ENCODE measurements around the gene PDXDC1. TPM values are rescaled to one million over a fixed set of nuclear protein-coding genes. Genes with fewer than 3 reads are reported as not detected.
"Not testable (repeated sequence)": the region's sequence is repeated elsewhere in the genome, so short reads cannot be mapped to it uniquely, and the experiment has no call there.

The PDXDC1 gene
- total RNA-seq, 1 experiment from 2014 or later, result 58.4 TPM

GRCh38 chr16:14998300-14998699 lies 23.5 kb downstream of the PDXDC1 start:
- H3K4me1 ChIP-seq (ENCODE audit: low read length); DNase-seq; H3K4me2 ChIP-seq (ENCODE audit: low read depth, low read length, poor library complexity, severe bottlenecking); H2AFZ ChIP-seq (ENCODE audit: low read length); H3K9me3 ChIP-seq (ENCODE audit: low read length); H3K36me3 ChIP-seq (ENCODE audit: insufficient read depth, low read length); H3K27me3 ChIP-seq (ENCODE audit: low read length); H4K20me1 ChIP-seq (ENCODE audit: insufficient read depth, low read depth, low read length); H3K27ac ChIP-seq (ENCODE audit: low read length); H3K9me2 ChIP-seq (replicated peaks; ENCODE audit: insufficient read depth, low read length); H3K4me3 ChIP-seq (ENCODE audit: low read length); H3K9ac ChIP-seq (ENCODE audit: low read length): not testable (repeated sequence)
- peaks cover 33% of the 10 kb centered on the region for H3K79me2 ChIP-seq (ENCODE audit: low read length)

GRCh38 chr16:14999845-15000244 lies 25.0 kb downstream of the PDXDC1 start:
- not testable (repeated sequence) for H3K9me3 ChIP-seq (ENCODE audit: low read length); H3K27ac ChIP-seq (ENCODE audit: low read length); H3K4me1 ChIP-seq (ENCODE audit: low read length); H3K4me2 ChIP-seq (ENCODE audit: low read depth, low read length, poor library complexity, severe bottlenecking); H2AFZ ChIP-seq (ENCODE audit: low read length); DNase-seq; H3K27me3 ChIP-seq (ENCODE audit: low read length); H3K9me2 ChIP-seq (replicated peaks; ENCODE audit: insufficient read depth, low read length); H3K9ac ChIP-seq (ENCODE audit: low read length); H3K4me3 ChIP-seq (ENCODE audit: low read length); H3K36me3 ChIP-seq (ENCODE audit: insufficient read depth, low read length); H4K20me1 ChIP-seq (ENCODE audit: insufficient read depth, low read depth, low read length)
- H3K79me2 ChIP-seq (ENCODE audit: low read length), result peaks cover 26% of the 10 kb centered on the region

- not testable (repeated sequence) for H3K4me3 ChIP-seq (ENCODE audit: low read length); H4K20me1 ChIP-seq (ENCODE audit: insufficient read depth, low read depth, low read length); H3K9ac ChIP-seq (ENCODE audit: low read length); H3K9me2 ChIP-seq (replicated peaks; ENCODE audit: insufficient read depth, low read length); H3K27ac ChIP-seq (ENCODE audit: low read length); H3K27me3 ChIP-seq (ENCODE audit: low read length); H2AFZ ChIP-seq (ENCODE audit: low read length); H3K9me3 ChIP-seq (ENCODE audit: low read length); DNase-seq; H3K4me2 ChIP-seq (ENCODE audit: low read depth, low read length, poor library complexity, severe bottlenecking); H3K79me2 ChIP-seq (ENCODE audit: low read length)
- peaks cover 19% of the 10 kb centered on the region; the same call in 1 of the 2 replicates for H3K36me3 ChIP-seq (ENCODE audit: insufficient read depth, low read length)
- peaks cover 11% of the 10 kb centered on the region for H3K4me1 ChIP-seq (ENCODE audit: low read length)
These were observed 27.6 kb downstream of the PDXDC1 start for GRCh38 chr16:15002448-15002847.

DNA sequence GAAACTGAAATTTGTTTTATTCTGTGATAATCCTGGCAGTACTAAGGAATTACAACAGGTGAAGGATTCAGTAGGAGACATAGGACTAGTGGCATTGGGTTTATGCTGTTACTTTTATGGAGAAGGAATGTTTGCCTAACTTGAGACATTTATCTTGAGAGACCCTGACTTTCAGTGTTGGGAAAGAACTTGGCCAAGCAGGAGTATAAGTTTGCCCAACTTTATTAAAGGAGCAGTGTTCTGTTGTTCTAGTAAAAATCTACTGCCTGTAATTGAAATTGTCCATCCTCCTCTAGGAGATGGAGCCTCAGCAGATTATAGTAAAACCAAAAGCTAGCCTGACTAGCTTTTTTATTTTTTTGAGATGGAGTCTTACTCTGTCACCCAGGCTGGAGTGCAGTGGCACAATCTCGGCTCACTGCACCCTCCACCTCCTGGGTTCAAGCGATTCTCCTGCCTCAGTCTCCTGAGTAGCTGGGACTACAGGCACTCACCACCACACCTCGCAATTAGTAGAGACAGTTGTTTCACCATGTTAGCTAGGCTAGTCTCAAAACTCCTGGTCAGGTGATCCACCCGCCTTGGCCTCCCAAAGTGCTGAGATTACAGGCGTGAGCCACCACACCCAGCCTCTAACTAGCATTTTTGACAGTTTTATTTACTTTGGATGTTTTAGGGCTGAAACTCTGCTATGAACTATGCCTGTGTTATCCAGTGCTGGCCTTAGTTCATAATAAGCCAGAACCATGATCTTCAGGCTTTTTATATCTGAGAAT lies 30.7 kb downstream of the PDXDC1 start:
- peaks cover 27% of the 10 kb centered on the region for H3K4me1 ChIP-seq (ENCODE audit: low read length)
- H3K9me2 ChIP-seq (replicated peaks; ENCODE audit: insufficient read depth, low read length); H3K4me3 ChIP-seq (ENCODE audit: low read length); H3K27me3 ChIP-seq (ENCODE audit: low read length); H3K27ac ChIP-seq (ENCODE audit: low read length); H2AFZ ChIP-seq (ENCODE audit: low read length); H3K9ac ChIP-seq (ENCODE audit: low read length); H4K20me1 ChIP-seq (ENCODE audit: insufficient read depth, low read depth, low read length); H3K4me2 ChIP-seq (ENCODE audit: low read depth, low read length, poor library complexity, severe bottlenecking); H3K9me3 ChIP-seq (ENCODE audit: low read length); DNase-seq: not testable (repeated sequence)
- H3K79me2 ChIP-seq (ENCODE audit: low read length), result peaks cover 23% of the 10 kb centered on the region
- H3K36me3 ChIP-seq (ENCODE audit: insufficient read depth, low read length), result peaks cover 27% of the 10 kb centered on the region

DNA sequence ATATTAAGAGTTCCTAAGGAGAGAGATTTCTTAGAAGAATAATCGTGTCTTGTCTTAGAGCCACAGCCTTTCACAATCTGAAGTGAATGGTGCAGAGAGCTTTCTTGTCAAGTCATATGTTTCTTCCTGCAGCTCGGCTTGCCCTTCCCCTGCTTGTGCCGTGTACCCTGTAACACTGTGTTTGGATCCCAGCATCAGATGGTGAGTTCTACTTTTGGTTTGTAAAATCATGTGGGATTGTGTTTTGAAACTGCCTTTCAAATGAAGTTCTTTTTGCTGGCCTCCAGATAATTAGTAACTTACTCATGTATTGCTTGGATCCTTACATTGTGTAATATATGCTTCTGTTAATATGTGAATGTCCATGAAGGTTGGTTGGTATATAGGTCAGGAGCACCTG lies 33.8 kb downstream of the PDXDC1 start:
- H4K20me1 ChIP-seq (ENCODE audit: insufficient read depth, low read depth, low read length); DNase-seq; H3K4me3 ChIP-seq (ENCODE audit: low read length); H3K9me3 ChIP-seq (ENCODE audit: low read length); H3K4me2 ChIP-seq (ENCODE audit: low read depth, low read length, poor library complexity, severe bottlenecking); H3K9me2 ChIP-seq (replicated peaks; ENCODE audit: insufficient read depth, low read length); H2AFZ ChIP-seq (ENCODE audit: low read length); H3K27me3 ChIP-seq (ENCODE audit: low read length); H3K9ac ChIP-seq (ENCODE audit: low read length): not testable (repeated sequence)
- Histone ChIP-seq H3K4me1 (ENCODE audit: low read length) (peaks cover 27% of the 10 kb centered on the region), H3K79me2 (ENCODE audit: low read length) (peaks cover 27% of the 10 kb centered on the region), H3K27ac (ENCODE audit: low read length) (peak overlapping the region; percentile 83), H3K36me3 (ENCODE audit: insufficient read depth, low read length) (peaks cover 31% of the 10 kb centered on the region)

GRCh38 chr16:15012941-15013340 lies 38.1 kb downstream of the PDXDC1 start:
- DNase-seq; H3K9me3 ChIP-seq (ENCODE audit: low read length); H3K9ac ChIP-seq (ENCODE audit: low read length); H4K20me1 ChIP-seq (ENCODE audit: insufficient read depth, low read depth, low read length); H3K4me2 ChIP-seq (ENCODE audit: low read depth, low read length, poor library complexity, severe bottlenecking); H3K27me3 ChIP-seq (ENCODE audit: low read length); H3K9me2 ChIP-seq (replicated peaks; ENCODE audit: insufficient read depth, low read length); H2AFZ ChIP-seq (ENCODE audit: low read length); H3K4me3 ChIP-seq (ENCODE audit: low read length); H3K27ac ChIP-seq (ENCODE audit: low read length): not testable (repeated sequence)
- peaks cover 20% of the 10 kb centered on the region for H3K36me3 ChIP-seq (ENCODE audit: insufficient read depth, low read length)
- peaks cover 22% of the 10 kb centered on the region for H3K79me2 ChIP-seq (ENCODE audit: low read length)
- peaks cover 11% of the 10 kb centered on the region for H3K4me1 ChIP-seq (ENCODE audit: low read length)

DNA sequence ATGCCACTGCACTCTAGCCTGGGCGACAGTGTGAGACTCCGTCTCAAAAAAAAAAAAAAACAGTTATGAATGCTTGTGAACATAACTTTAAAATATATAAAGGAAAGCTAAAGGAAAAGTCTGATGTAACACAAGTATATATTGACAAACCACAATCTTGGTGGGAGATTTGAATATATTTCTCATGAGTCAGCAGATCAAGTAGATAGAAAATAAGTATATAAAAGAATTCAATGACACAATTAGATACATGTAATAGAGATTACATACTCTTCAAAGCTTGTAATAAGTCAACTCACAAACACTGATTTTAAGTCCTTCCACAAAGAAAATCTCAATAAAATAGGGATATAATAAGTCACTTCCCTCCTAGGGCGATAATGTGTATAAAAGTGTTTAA lies 40.8 kb downstream of the PDXDC1 start:
- H3K27me3 ChIP-seq (ENCODE audit: low read length); H3K4me3 ChIP-seq (ENCODE audit: low read length); H3K9me3 ChIP-seq (ENCODE audit: low read length); H3K4me2 ChIP-seq (ENCODE audit: low read depth, low read length, poor library complexity, severe bottlenecking); H3K9ac ChIP-seq (ENCODE audit: low read length); H4K20me1 ChIP-seq (ENCODE audit: insufficient read depth, low read depth, low read length); H2AFZ ChIP-seq (ENCODE audit: low read length); DNase-seq; H3K79me2 ChIP-seq (ENCODE audit: low read length); H3K9me2 ChIP-seq (replicated peaks; ENCODE audit: insufficient read depth, low read length); H3K27ac ChIP-seq (ENCODE audit: low read length); H3K4me1 ChIP-seq (ENCODE audit: low read length): not testable (repeated sequence)
- H3K36me3 ChIP-seq (ENCODE audit: insufficient read depth, low read length), result peaks cover 10% of the 10 kb centered on the region; the same call in 1 of the 2 replicates

- H3K27ac ChIP-seq (ENCODE audit: low read length); H3K4me2 ChIP-seq (ENCODE audit: low read depth, low read length, poor library complexity, severe bottlenecking); DNase-seq; H3K27me3 ChIP-seq (ENCODE audit: low read length); H2AFZ ChIP-seq (ENCODE audit: low read length); H3K4me1 ChIP-seq (ENCODE audit: low read length); H3K4me3 ChIP-seq (ENCODE audit: low read length); H3K79me2 ChIP-seq (ENCODE audit: low read length); H4K20me1 ChIP-seq (ENCODE audit: insufficient read depth, low read depth, low read length); H3K9me3 ChIP-seq (ENCODE audit: low read length); H3K36me3 ChIP-seq (ENCODE audit: insufficient read depth, low read length); H3K9me2 ChIP-seq (replicated peaks; ENCODE audit: insufficient read depth, low read length); H3K9ac ChIP-seq (ENCODE audit: low read length): not testable (repeated sequence)
These were observed 41.5 kb downstream of the PDXDC1 start for GRCh38 chr16:15016354-15016753.

Data from Karpas-422 (cell line).